Transverse colon (tissue), 4 donors: ENCODE results near the gene AHNAK. TPM values are rescaled to one million over a fixed set of nuclear protein-coding genes. Genes with fewer than 3 reads are reported as not detected.

Source experiments
- DNase-seq: peaks from one replicate; pipeline ENCODE4 v3.0.0-alpha.2; 2019
- H3K27ac ChIP-seq, 4 donors: fragments of 200-600 bp; sonication (generic); 2 replicates each; pipeline ENCODE4 v1.5.1; 2016 to 2018; ENCODE audit warnings: inconsistent platforms in 4 of 4
- H3K27me3 ChIP-seq: fragments of 200-600 bp; sonication (generic); 2 replicates; pipeline ENCODE4 v1.5.1; 2017; ENCODE audit warnings: inconsistent platforms
- H3K36me3 ChIP-seq, 4 donors: fragments of 200-600 bp; sonication (generic); 2 replicates each; pipeline ENCODE4 v1.5.1; 2017 to 2019; ENCODE audit warnings: inconsistent platforms in 4 of 4
- H3K4me1 ChIP-seq, 4 donors: fragments of 200-600 bp; sonication (generic); 2 replicates each; pipeline ENCODE4 v1.5.1; 2017 to 2020; ENCODE audit warnings: inconsistent platforms in 4 of 4
- H3K4me3 ChIP-seq, 4 donors: fragments of 200-600 bp; sonication (generic); 1 replicate in 1 of 4; 2 replicates in 3 of 4; pipeline versions ENCODE4 v1.5.1 to v1.6.1; 2017 to 2019; ENCODE audit warnings: inconsistent platforms in 4 of 4
- H3K9me3 ChIP-seq, 2 donors: fragments of 200-600 bp; sonication (generic); 2 replicates each; pipeline ENCODE4 v1.5.1; 2017 to 2019; ENCODE audit warnings: inconsistent platforms in 2 of 2
- EP300 ChIP-seq: sonication (generic); formaldehyde crosslinking; IDR thresholded peaks from one replicate; pipeline ENCODE4 v1.6.1; 2017; ENCODE audit warnings: antibody characterized with exemption, low read depth
- POLR2A ChIP-seq: fragments of 450-650 bp; IDR thresholded peaks from one replicate; pipeline ENCODE4 v1.6.1; 2016; ENCODE audit warnings: antibody characterized with exemption, mild to moderate bottlenecking, moderate library complexity
- POLR2AphosphoS5 ChIP-seq, 3 donors: sonication (generic); formaldehyde crosslinking; IDR thresholded peaks; one replicate each; pipeline ENCODE4 v1.6.1; 2016; ENCODE audit warnings: antibody characterized with exemption in 3 of 3
- WGBS, 2 donors: methylation state at CpG; one replicate each; pipeline ENCODE4 v1.1.5; 2018; ENCODE audit warnings: low coverage in 1 of 2; 5-methylcytosine and 5-hydroxymethylcytosine counted together
- in situ Hi-C, 4 donors: fragments of 200-750 bp; cut with MboI; loops; one replicate each; pipeline versions ENCODE4 v1.15.0 to v1.15.1; 2017; ENCODE audit warnings: low sequenced_read_pairs in 3 of 4, low pct_ligation_motif_present in 1 of 4, low pct_unique_long_range_greater_than_20kb in 1 of 4
- intact Hi-C: fragments of 100-400 bp; cut with DNase I; formaldehyde crosslinking; loops from one replicate; pipeline ENCODE4 v1.15.1; 2023; ENCODE audit warnings: low total_unique reads
- total RNA-seq, 4 donors: library from RNA; depleted of rRNA; stranded (reverse); fragments of >200 nt; gene quantifications; one replicate each; pipeline ENCODE4 v1.1.0, GENCODE V29; 2016
- TF ChIP-seq, protein P1 (sequence below), 5 experiments: fragments of 200-600 bp in 3 of 5; fragments of 450-650 bp in 2 of 5; sonication (generic) in 3 of 5; IDR thresholded peaks; 1 replicate in 2 of 5; 2 replicates in 3 of 5; pipeline ENCODE4 v1.5.1; 2016 to 2017; ENCODE audit warnings: antibody characterized with exemption in 5 of 5, inconsistent platforms in 3 of 5, mild to moderate bottlenecking in 2 of 5, moderate library complexity in 1 of 5

AHNAK gene
- total RNA-seq, 4 donors from 2014 or later, result 561 to 1,032 (median 742) TPM

DNA sequence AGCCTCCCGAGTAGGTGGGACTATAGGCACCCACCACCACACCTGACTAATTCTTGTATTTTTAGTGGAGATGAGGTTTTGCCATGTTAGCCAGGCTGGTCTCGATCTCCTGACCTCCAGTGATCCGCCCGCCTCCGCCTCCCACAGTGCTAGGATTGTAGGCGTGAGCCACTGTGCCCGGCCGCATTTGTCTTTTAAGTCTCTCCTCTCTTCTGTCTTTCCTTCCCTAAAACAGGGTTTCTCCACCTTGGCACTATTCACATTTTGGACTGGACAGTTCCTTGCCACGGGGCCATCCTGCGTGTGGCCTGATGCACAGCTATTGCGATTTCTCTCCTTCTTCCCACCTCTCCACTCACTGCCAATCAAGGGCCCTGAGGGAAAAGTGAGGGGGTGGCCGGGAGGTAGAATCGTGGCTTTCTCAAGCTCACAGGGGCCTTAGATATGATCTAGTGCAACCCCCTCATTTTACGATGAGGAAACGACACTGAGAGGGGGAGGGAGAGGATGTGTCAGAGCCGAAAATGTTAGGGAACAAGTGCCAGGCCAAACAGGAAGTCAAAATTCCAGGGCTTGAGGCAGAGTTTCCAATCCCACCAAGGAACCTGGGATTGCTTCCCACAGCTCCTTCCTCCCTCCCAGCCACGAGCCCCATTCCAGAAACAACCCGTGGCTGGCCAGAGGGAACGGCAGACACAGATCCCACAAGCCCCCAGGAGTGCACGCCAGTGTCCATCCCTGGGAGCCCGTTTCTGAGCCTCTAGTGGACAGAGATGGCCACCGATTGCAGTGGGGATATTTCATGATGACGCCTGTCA, 106.6 kb downstream of the AHNAK start:
- H3K4me1 ChIP-seq, result peaks cover 13 to 44% (median 25%) of the 10 kb centered on the region in 4 donors
- H3K36me3 ChIP-seq, result no peaks in the 10 kb centered on the region
- peak overlapping the region; percentile 67 to 82 (median 76) for H3K27ac ChIP-seq
- DNase-seq, result no peak
- no peaks in the 10 kb centered on the region for H3K27me3 ChIP-seq
- in situ Hi-C loops (no loop called here), intact Hi-C loops (no loop called here)
- 51 to 68% methylated on average over 12 to 23 of the region's 23 CpGs for whole genome bisulfite sequencing, 2 donors
- no peaks in the 10 kb centered on the region for H3K9me3 ChIP-seq
- no peak overlapping the region for H3K4me3 ChIP-seq
- no peak for TF ChIP-seq POLR2A
- peak in 1 of 3 donors; percentile 20 for TF ChIP-seq POLR2AphosphoS5 (IDR thresholded peaks at IDR 0.05)

DNA sequence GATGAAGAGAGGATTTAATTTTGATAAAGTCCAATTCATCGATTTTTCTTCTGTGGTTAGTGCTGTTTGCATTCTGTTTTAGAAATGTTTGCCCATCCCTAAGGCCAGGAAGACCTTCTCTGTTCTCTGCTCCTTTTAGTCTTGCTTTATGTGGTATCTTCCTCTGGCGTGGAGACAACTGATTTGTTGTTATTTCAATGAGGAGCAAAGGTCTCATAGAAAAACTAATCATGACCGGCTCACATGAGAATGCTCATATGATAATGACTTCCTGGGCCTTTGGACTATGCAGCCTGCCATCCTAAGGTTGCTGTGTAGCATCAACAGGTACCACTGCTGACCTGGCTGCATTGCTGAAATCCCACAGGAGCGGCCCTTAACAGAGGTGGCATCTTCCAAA, 108.0 kb downstream of the AHNAK start:
- Histone ChIP-seq H3K9me3 (no peaks in the 10 kb centered on the region), H3K4me3 (no peak overlapping the region), H3K4me1 (peaks cover 9 to 42% (median 18%) of the 10 kb centered on the region in 4 donors), H3K36me3 (no peaks in the 10 kb centered on the region), H3K27me3 (no peaks in the 10 kb centered on the region), H3K27ac (no peak overlapping the region)
- TF ChIP-seq POLR2A, result no peak
- no peak for TF ChIP-seq EP300
- TF ChIP-seq, protein P1, sequence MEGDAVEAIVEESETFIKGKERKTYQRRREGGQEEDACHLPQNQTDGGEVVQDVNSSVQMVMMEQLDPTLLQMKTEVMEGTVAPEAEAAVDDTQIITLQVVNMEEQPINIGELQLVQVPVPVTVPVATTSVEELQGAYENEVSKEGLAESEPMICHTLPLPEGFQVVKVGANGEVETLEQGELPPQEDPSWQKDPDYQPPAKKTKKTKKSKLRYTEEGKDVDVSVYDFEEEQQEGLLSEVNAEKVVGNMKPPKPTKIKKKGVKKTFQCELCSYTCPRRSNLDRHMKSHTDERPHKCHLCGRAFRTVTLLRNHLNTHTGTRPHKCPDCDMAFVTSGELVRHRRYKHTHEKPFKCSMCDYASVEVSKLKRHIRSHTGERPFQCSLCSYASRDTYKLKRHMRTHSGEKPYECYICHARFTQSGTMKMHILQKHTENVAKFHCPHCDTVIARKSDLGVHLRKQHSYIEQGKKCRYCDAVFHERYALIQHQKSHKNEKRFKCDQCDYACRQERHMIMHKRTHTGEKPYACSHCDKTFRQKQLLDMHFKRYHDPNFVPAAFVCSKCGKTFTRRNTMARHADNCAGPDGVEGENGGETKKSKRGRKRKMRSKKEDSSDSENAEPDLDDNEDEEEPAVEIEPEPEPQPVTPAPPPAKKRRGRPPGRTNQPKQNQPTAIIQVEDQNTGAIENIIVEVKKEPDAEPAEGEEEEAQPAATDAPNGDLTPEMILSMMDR (IDR thresholded peaks at IDR 0.05), result no peak
- no peak for TF ChIP-seq POLR2AphosphoS5 (IDR thresholded peaks at IDR 0.05)
- WGBS, 2 donors, result 66 to 67% methylated on average over 2 to 4 of the region's 4 CpGs
- intact Hi-C loops (no loop called here), in situ Hi-C loops (no loop called here)
- DNase-seq, result no peak

DNA sequence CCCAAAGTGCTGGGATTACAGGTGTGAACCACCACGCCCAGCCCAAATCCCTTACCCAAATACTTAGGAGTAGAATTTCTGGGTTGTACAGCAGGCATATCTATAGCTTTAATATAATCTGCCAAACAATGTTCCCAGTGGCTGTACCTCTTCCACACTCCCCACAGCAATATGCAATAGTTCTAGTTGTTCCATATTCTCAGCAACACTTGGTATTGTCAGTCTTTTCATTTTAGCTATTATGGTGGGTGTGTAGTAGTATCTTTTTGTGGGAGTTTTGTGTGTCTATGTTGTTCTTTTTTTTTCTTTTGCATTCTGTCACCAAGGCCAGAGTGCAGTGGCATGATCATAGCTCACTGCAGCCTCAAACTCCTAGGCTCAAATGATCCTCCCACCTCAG, 109.0 kb downstream of the AHNAK start:
- Histone ChIP-seq H3K9me3 (no peaks in the 10 kb centered on the region), H3K4me1 (peaks cover 15 to 48% (median 24%) of the 10 kb centered on the region in 4 donors), H3K27ac (no peak overlapping the region), H3K36me3 (no peaks in the 10 kb centered on the region), H3K4me3 (no peak overlapping the region), H3K27me3 (no peaks in the 10 kb centered on the region)
- in situ Hi-C loops, result no loop called here
- 63% methylated on average over 1 of the region's 1 CpG; no CpG with 5 or more reads in 1 of the 2 donors for WGBS, 2 donors
- TF ChIP-seq, protein P1 (IDR thresholded peaks at IDR 0.05), result no peak
- TF ChIP-seq POLR2A (no peak), EP300 (no peak), POLR2AphosphoS5 (IDR thresholded peaks at IDR 0.05) (no peak)
- intact Hi-C loops, result no loop called here
- no peak for DNase-seq

DNA sequence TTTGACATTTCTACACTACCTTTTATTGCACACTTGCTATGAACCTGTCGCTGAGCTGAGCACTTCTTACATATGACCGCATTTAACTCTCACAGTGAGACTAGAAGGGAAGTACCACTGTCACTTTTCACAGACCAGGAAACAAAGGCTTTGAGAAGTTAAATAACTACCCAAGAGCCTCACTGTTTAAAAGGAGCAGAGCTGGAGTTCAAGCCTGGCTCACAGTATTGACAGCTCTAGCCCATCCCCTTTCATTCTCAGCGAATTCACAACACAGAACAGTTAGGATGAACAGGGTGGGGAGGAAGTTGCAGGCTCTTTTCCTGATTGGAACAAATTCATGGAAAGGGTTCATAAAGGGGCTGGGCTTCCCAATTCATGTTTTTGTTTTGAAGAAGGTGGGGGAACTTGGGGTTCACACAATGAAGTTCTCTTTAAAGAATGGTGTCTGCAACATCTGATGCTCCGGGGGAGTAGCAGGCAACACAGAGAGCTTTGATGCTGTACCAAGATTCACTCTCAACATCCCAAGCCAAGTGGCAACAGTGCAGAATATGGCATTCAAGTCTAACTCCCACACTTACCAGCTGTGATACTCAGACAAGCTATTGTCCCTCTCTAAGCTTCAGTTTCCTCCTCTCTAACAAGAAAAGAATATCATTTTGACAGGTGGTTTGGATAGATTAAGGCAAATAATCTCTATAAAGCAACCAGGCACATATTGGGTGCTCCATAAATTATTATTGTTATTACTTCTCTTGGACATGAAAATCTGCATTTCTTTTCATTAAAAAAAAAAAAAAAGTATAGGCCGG, 110.6 kb downstream of the AHNAK start:
- no peak for DNase-seq
- TF ChIP-seq POLR2A, result no peak
- TF ChIP-seq POLR2AphosphoS5 (IDR thresholded peaks at IDR 0.05), result no peak
- no peak for TF ChIP-seq EP300
- TF ChIP-seq, protein P1 (IDR thresholded peaks at IDR 0.05), result no peak
- Histone ChIP-seq H3K9me3 (no peaks in the 10 kb centered on the region), H3K36me3 (no peaks in the 10 kb centered on the region), H3K27me3 (no peaks in the 10 kb centered on the region), H3K4me3 (no peak overlapping the region), H3K4me1 (peaks cover 15 to 61% (median 38%) of the 10 kb centered on the region in 4 donors), H3K27ac (peak overlapping the region; percentile 22 to 80 (median 76))
- WGBS, 2 donors, result 20 to 40% methylated on average over 1 to 5 of the region's 5 CpGs
- in situ Hi-C loops (no loop called here), intact Hi-C loops (no loop called here)
